CD4-positive, alpha-beta T cell treated with Interleukin-4 for 4 hours (primary cell): ENCODE results near the gene CLCN5.

Experiments used
- DNase-seq: peaks from one replicate; pipeline ENCODE4 v3.0.0-alpha.2; 2020

The CLCN5 gene

GRCh38 chrX:49922291-49923241 is at the start of gene CLCN5:
Gene CLCN5, plus strand, starts transcription at chrX:49922596. Its CDS starts 2,703 bp downstream, at chrX:49925299.
- DNase-seq: peak; percentile 96

- DNase-seq: peak; percentile 28
These were observed 45.6 kb upstream of the CLCN5 start for GRCh38 chrX:49876750-49877149.

GRCh38 chrX:49877397-49878101 is 44.8 kb upstream of the CLCN5 start:
- DNase-seq: no peak

- DNase-seq: no peak
These were observed 44.1 kb upstream of the CLCN5 start for GRCh38 chrX:49878128-49878833.

GRCh38 chrX:49878834-49879655 is 43.4 kb upstream of the CLCN5 start, which contains the start of gene USP27X:
Gene USP27X, plus strand, starts transcription at chrX:49879484. Its CDS starts 824 bp downstream, at chrX:49880308.
- DNase-seq: peak; percentile 82

GRCh38 chrX:49879656-49880277 is 42.6 kb upstream of the CLCN5 start:
- DNase-seq: no peak

GRCh38 chrX:49880668-49881067 is 41.7 kb upstream of the CLCN5 start:
- DNase-seq: no peak

- DNase-seq: peak; percentile 45
These were observed 38.0 kb upstream of the CLCN5 start for GRCh38 chrX:49884290-49884862.

GRCh38 chrX:49892542-49892941 is 29.9 kb upstream of the CLCN5 start:
- no peak for DNase-seq

- no peak for DNase-seq
These were observed 25.4 kb upstream of the CLCN5 start for GRCh38 chrX:49896951-49897350.

- DNase-seq: no peak
These were observed 21.3 kb upstream of the CLCN5 start for GRCh38 chrX:49901048-49901447.

GRCh38 chrX:49910344-49910743 is 12.1 kb upstream of the CLCN5 start:
- DNase-seq: no peak

- DNase-seq: no peak
These were observed 10.3 kb upstream of the CLCN5 start for GRCh38 chrX:49912086-49912485.

- DNase-seq: no peak
These were observed 9.5 kb upstream of the CLCN5 start for GRCh38 chrX:49912861-49913260.

- DNase-seq: peak; percentile 66
These were observed 6.8 kb upstream of the CLCN5 start for GRCh38 chrX:49915361-49916222.

- DNase-seq: peak; percentile 24
These were observed 2.8 kb upstream of the CLCN5 start for GRCh38 chrX:49919617-49920016.

- DNase-seq: no peak
These were observed 1.3 kb upstream of the CLCN5 start for GRCh38 chrX:49921109-49921508.

GRCh38 chrX:49925176-49925575 is 2.8 kb downstream of the CLCN5 start:
- no peak for DNase-seq

GRCh38 chrX:49930039-49930438 is 7.6 kb downstream of the CLCN5 start:
- DNase-seq: no peak

GRCh38 chrX:49932791-49933190 is 10.4 kb downstream of the CLCN5 start:
- no peak for DNase-seq
